Lung (tissue), 12 donors: ENCODE results near the gene PALLD. TPM values are rescaled to one million over a fixed set of nuclear protein-coding genes. Genes with fewer than 3 reads are reported as not detected.

Source experiments
- ATAC-seq: fragments of 200-7000 bp; cut with Tn5 transposase; one replicate; pipeline ENCODE4 v1.9.1; 2020; ENCODE audit warnings: moderate number of reproducible peaks; ENCODE audit not compliant: insufficient read depth, low FRiP score
- DNase-seq, 3 donors: peaks; one replicate each; pipeline ENCODE4 v3.0.0-alpha.2; 2013 to 2017
- H3K27ac ChIP-seq, 2 donors: one replicate each; pipeline ENCODE4 v1.5.1; 2013; ENCODE audit warnings: mild to moderate bottlenecking in 2 of 2, moderate library complexity in 2 of 2, control low read depth in 1 of 2, inconsistent platforms in 1 of 2, low read depth in 1 of 2, low read length in 1 of 2
- H3K27me3 ChIP-seq, 3 donors: one replicate each; pipeline ENCODE4 v1.5.1; 2013; ENCODE audit warnings: low read length in 2 of 3; ENCODE audit not compliant: control insufficient read depth in 3 of 3, insufficient read depth in 3 of 3
- H3K36me3 ChIP-seq, 4 donors: one replicate each; pipeline ENCODE4 v1.5.1; 2013; ENCODE audit warnings: low read length in 4 of 4, mild to moderate bottlenecking in 1 of 4, moderate library complexity in 1 of 4; ENCODE audit not compliant: control insufficient read depth in 4 of 4, insufficient read depth in 4 of 4
- H3K4me1 ChIP-seq, 5 donors: one replicate each; pipeline ENCODE4 v1.5.1; 2013; ENCODE audit warnings: low read length in 5 of 5, mild to moderate bottlenecking in 2 of 5, moderate library complexity in 1 of 5; ENCODE audit not compliant: control insufficient read depth in 5 of 5, insufficient read depth in 5 of 5
- H3K4me3 ChIP-seq: one replicate; pipeline ENCODE4 v1.5.1; 2013; ENCODE audit warnings: mild to moderate bottlenecking, control low read depth, moderate library complexity
- H3K9ac ChIP-seq, 2 donors: one replicate each; pipeline ENCODE4 v1.5.1; 2013; ENCODE audit warnings: low read length in 2 of 2, control low read depth in 1 of 2; ENCODE audit not compliant: insufficient read depth in 1 of 2
- H3K9me3 ChIP-seq, 4 donors: one replicate each; pipeline ENCODE4 v1.5.1; 2013; ENCODE audit warnings: low read length in 3 of 4, mild to moderate bottlenecking in 1 of 4, moderate library complexity in 1 of 4; ENCODE audit not compliant: control insufficient read depth in 4 of 4, insufficient read depth in 3 of 4
- CTCF ChIP-seq: IDR thresholded peaks from 2 replicates; pipeline ENCODE4 v1.5.1; 2012; ENCODE audit warnings: mild to moderate bottlenecking; ENCODE audit errors: control extremely low read depth, extremely low read depth
- WGBS, 2 donors: extraction: QIAGEN DNeasy Blood & Tissue Kit; methylation state at CpG; one replicate each; pipeline ENCODE4 v1.1.7; 2013; 5-methylcytosine and 5-hydroxymethylcytosine counted together
- polyA plus RNA-seq, 2 donors: library from polyadenylated mRNA; stranded (reverse); fragments of 200-250 nt; gene quantifications; one replicate each; pipeline ENCODE4 v1.2.1, GENCODE V29; 2013
- total RNA-seq, 2 donors: library from RNA; depleted of rRNA in 1 of 2; stranded (reverse); fragments of >200 nt in 1 of 2; gene quantifications; one replicate each; pipeline ENCODE4 v1.2.1, GENCODE V29; 2014 to 2021
- donor health status: control.
- donor health status: control.
- donor health status: Bipolar disorder and iron deficiency.
- donor health status: healthy.
- donor health status: DM: yes; HTN: yes; CAD: no.

Gene PALLD
- total and polyA plus RNA-seq, 4 donors = 20.7 to 139 (median 63.0) TPM

GRCh38 chr4:168636506-168637196 lies 139.8 kb downstream of the PALLD start:
- WGBS, 2 donors = 62 to 75% methylated on average over 3 of the region's 3 CpGs
- TF ChIP-seq CTCF = no peak
- H3K4me3 ChIP-seq = no peak overlapping the region
- ATAC-seq (no peak), DNase-seq (no peak)
- H3K27me3 ChIP-seq = no peaks in the 10 kb centered on the region
- no peak overlapping the region for H3K9ac ChIP-seq
- peaks cover 2 to 32% (median 11%) of the 10 kb centered on the region in 5 donors for H3K4me1 ChIP-seq
- H3K36me3 ChIP-seq = no peaks in the 10 kb centered on the region
- H3K27ac ChIP-seq = peak overlapping the region; percentile 51 to 76
- peaks cover 0 to 3% (median 0%) of the 10 kb centered on the region in 4 donors for H3K9me3 ChIP-seq

GRCh38 chr4:168637872-168638756 lies 141.3 kb downstream of the PALLD start:
- TF ChIP-seq CTCF = no peak
- peak overlapping the region in 1 of 2 donors; percentile 49 for H3K27ac ChIP-seq
- no peak overlapping the region for H3K9ac ChIP-seq
- H3K36me3 ChIP-seq = no peaks in the 10 kb centered on the region
- peaks cover 0 to 26% (median 14%) of the 10 kb centered on the region in 5 donors for H3K4me1 ChIP-seq
- H3K9me3 ChIP-seq = peaks cover 0 to 3% (median 0%) of the 10 kb centered on the region in 4 donors
- no peak for DNase-seq
- no peak for ATAC-seq
- no peaks in the 10 kb centered on the region for H3K27me3 ChIP-seq
- no peak overlapping the region for H3K4me3 ChIP-seq
- WGBS, 2 donors = 87 to 99% methylated on average over 5 of the region's 5 CpGs

GRCh38 chr4:168639914-168640313 lies 143.1 kb downstream of the PALLD start:
- no peak for TF ChIP-seq CTCF
- peaks cover 0 to 26% (median 9%) of the 10 kb centered on the region in 5 donors for H3K4me1 ChIP-seq
- H3K9me3 ChIP-seq = peaks cover 0 to 3% (median 0%) of the 10 kb centered on the region in 4 donors
- ATAC-seq (no peak), DNase-seq (no peak)
- no peaks in the 10 kb centered on the region for H3K27me3 ChIP-seq
- H3K4me3 ChIP-seq = no peak overlapping the region
- H3K36me3 ChIP-seq = no peaks in the 10 kb centered on the region
- no peak overlapping the region for H3K27ac ChIP-seq
- 91 to 95% methylated on average over 8 of the region's 8 CpGs for WGBS, 2 donors
- H3K9ac ChIP-seq = no peak overlapping the region
